ENCODE data around the gene ERO1B. TPM values are rescaled to one million over a fixed set of nuclear protein-coding genes. Genes with fewer than 3 reads are reported as not detected.

Gene ERO1B
- total RNA-seq, 1 donor from 2014 or later = 11.9 TPM

- Histone ChIP-seq H3K36me3 (ENCODE audit: control insufficient read depth, insufficient read depth, low read length) (no peaks in the 10 kb centered on the region), H3K4me3 (ENCODE audit: low read depth, low read length) (no peak overlapping the region), H3K27me3 (ENCODE audit: control insufficient read depth, insufficient read depth, low read length) (no peaks in the 10 kb centered on the region)
- no peak for TF ChIP-seq CTCF (IDR thresholded peaks at IDR 0.05; ENCODE audit: insufficient read depth, low read length, poor library complexity, severe bottlenecking)
- no peak for DNase-seq (ENCODE audit: low read depth)
Measured at GRCh38 chr1:236257216-236257615, 24.5 kb downstream of the ERO1B start.

DNA sequence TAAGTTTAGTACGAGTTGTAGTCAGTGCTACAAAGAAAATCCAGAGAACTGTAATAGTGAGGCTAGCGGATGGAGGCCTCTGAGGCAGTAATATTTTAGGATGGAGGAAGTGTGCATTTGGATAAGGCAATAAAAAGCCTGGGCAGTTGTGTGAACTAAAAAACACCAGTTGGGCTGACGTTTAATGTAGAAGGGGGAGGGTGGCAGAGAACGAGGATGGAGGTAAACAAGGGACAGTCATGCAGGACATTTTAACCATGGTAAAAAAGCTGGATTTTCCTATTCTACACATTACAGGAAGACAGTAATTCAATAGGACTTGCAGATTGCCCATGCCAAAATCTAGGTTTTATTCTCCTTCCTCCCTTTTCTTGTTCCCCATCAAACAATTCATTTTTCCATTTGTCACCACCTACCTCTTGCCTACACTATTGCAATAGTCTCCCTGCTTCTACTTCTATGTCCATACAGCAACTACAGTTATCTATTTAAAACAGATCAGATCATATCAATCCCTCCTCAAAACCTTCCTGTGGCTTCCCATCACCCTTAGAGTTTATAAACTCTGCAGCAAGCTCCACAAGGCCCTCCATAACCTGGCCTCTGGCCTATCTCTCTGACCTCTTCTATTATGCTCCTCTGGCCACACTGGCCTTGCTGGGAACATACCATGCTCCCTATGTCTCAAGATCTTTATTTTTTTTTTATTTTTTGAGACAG lies 27.7 kb downstream of the ERO1B start:
- no peak for TF ChIP-seq CTCF (IDR thresholded peaks at IDR 0.05; ENCODE audit: insufficient read depth, low read length, poor library complexity, severe bottlenecking)
- DNase-seq (ENCODE audit: low read depth) = no peak
- Histone ChIP-seq H3K27me3 (ENCODE audit: control insufficient read depth, insufficient read depth, low read length) (no peaks in the 10 kb centered on the region), H3K36me3 (ENCODE audit: control insufficient read depth, insufficient read depth, low read length) (no peaks in the 10 kb centered on the region), H3K4me3 (ENCODE audit: low read depth, low read length) (no peak overlapping the region)

DNA sequence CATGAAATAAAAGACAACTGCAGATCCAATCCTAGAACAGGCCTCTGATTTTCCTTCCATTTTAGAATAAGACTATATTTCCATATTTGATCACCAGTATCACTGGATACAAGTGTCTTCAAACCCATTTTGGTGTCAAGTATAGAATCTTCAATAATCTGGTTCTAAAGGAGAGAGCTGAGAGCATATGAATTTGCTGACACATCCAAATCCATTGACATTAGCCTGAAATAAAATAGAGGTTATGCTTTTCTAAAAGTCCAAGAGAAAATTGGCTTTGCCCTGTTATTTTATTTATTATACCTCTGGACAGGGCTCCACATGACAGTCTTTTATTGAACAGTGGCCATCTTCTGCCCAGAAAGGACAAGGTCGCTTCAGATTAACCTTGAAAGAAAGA lies 28.6 kb downstream of the ERO1B start:
- no peak overlapping the region for H3K4me3 ChIP-seq (ENCODE audit: low read depth, low read length)
- TF ChIP-seq CTCF (IDR thresholded peaks at IDR 0.05; ENCODE audit: insufficient read depth, low read length, poor library complexity, severe bottlenecking) = no peak
- DNase-seq (ENCODE audit: low read depth) = no peak

DNA sequence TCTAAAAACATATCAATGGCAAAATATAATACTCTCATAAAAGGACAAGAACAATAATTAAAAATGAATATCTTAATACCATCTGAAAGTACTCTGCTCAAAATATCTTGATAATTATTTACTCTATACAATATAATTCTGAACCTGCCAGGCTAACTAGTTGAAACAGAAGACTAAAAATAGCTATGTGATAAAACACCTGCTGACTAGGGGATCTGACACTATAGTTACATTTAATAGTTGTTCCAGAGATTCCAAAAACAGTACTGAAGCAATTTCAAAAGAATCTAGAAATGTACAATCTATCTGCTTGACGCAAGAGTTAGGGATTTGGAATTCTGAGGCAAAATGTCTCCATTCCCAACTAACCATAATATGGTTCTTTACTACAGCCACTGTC lies 30.2 kb downstream of the ERO1B start:
- TF ChIP-seq CTCF (IDR thresholded peaks at IDR 0.05; ENCODE audit: insufficient read depth, low read length, poor library complexity, severe bottlenecking) = no peak
- DNase-seq (ENCODE audit: low read depth) = no peak
- Histone ChIP-seq H3K36me3 (ENCODE audit: control insufficient read depth, insufficient read depth, low read length) (no peaks in the 10 kb centered on the region), H3K4me3 (ENCODE audit: low read depth, low read length) (no peak overlapping the region), H3K27me3 (ENCODE audit: control insufficient read depth, insufficient read depth, low read length) (no peaks in the 10 kb centered on the region)

More for the DNA sequence above, 28.6 kb downstream of the ERO1B start:
- Histone ChIP-seq H3K36me3 (ENCODE audit: control insufficient read depth, insufficient read depth, low read length) (no peaks in the 10 kb centered on the region), H3K27me3 (ENCODE audit: control insufficient read depth, insufficient read depth, low read length) (no peaks in the 10 kb centered on the region)

DNA sequence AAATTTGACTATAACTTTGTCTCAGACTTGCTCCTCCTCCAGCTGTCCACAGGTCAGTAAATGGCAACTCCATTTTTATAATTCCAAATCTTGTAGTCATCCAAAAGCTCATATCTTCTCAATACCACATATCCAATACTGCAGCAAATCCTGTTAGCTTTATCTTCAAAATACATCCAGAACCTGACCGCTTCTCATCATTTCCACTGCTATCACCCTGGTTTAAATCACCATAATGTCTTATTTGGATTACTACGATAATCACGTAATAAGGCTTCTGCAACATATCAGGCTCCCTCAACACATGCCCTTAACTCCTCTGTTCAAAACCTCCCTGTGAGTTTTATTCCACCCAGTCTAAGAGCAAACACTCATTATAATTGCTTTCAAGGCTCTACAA lies 34.5 kb downstream of the ERO1B start:
- H3K27me3 ChIP-seq (ENCODE audit: control insufficient read depth, insufficient read depth, low read length) = no peaks in the 10 kb centered on the region
- no peak for TF ChIP-seq CTCF (IDR thresholded peaks at IDR 0.05; ENCODE audit: insufficient read depth, low read length, poor library complexity, severe bottlenecking)
- no peak for DNase-seq (ENCODE audit: low read depth)
- no peak overlapping the region for H3K4me3 ChIP-seq (ENCODE audit: low read depth, low read length)
- no peaks in the 10 kb centered on the region for H3K36me3 ChIP-seq (ENCODE audit: control insufficient read depth, insufficient read depth, low read length)

DNA sequence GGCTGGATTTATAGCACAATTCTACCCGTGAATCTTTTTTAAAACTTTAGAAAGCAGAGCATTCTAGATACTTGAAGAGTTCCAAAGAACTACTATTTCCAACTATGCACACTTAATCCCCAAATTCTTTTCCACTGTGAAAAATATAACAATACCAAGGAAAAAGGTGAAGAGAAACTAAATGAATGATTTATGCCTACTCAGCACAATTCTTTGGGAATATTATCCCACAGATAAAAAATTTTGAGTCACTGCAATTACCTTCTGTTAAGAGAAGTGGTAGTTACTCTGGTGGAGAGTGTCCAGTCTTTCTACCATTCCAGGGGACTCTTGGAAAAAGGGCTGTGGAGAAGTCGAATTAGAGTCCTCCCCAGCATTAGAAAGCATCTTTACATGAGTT lies 39.2 kb downstream of the ERO1B start:
- Histone ChIP-seq H3K4me3 (ENCODE audit: low read depth, low read length) (no peak overlapping the region), H3K36me3 (ENCODE audit: control insufficient read depth, insufficient read depth, low read length) (no peaks in the 10 kb centered on the region), H3K27me3 (ENCODE audit: control insufficient read depth, insufficient read depth, low read length) (no peaks in the 10 kb centered on the region)
- DNase-seq (ENCODE audit: low read depth) = no peak
- TF ChIP-seq CTCF (IDR thresholded peaks at IDR 0.05; ENCODE audit: insufficient read depth, low read length, poor library complexity, severe bottlenecking) = no peak
